H1 (cell line): ENCODE results near the gene IL17A. TPM values are rescaled to one million over a fixed set of nuclear protein-coding genes. Genes with fewer than 3 reads are reported as not detected.

Experiments
- BRCA1 ChIP-seq: IDR thresholded peaks from 2 replicates; pipeline ENCODE4 v1.6.1; 2012; ENCODE audit warnings: low read depth, low read length, improper control_type of control experiment
- CEBPB ChIP-seq: IDR thresholded peaks from 2 replicates; pipeline ENCODE4 v1.6.1; 2012; ENCODE audit warnings: low read depth, low read length
- JUN ChIP-seq: IDR thresholded peaks from 2 replicates; pipeline ENCODE4 v1.6.1; 2011; ENCODE audit warnings: low read depth, mild to moderate bottlenecking, improper control_type of control experiment, low read length
- POLR2A ChIP-seq, 2 experiments: IDR thresholded peaks; 1 replicate in 1 of 2; 2 replicates in 1 of 2; pipeline ENCODE4 v1.6.1; 2011; ENCODE audit warnings: low read depth in 2 of 2, low read length in 2 of 2, mild to moderate bottlenecking in 2 of 2; ENCODE audit errors: control extremely low read depth in 1 of 2
- RXRA ChIP-seq: IDR thresholded peaks from 2 replicates; pipeline ENCODE4 v1.6.1; 2011; ENCODE audit warnings: low read depth, mild to moderate bottlenecking, low read length, moderate library complexity; ENCODE audit not compliant: insufficient read depth
- ZNF274 ChIP-seq: IDR thresholded peaks from 2 replicates; pipeline ENCODE4 v1.7.0; 2012; ENCODE audit warnings: low read length, borderline replicate concordance; ENCODE audit errors: extremely low read depth
- polyA plus RNA-seq, 7 experiments: library from polyadenylated mRNA; depleted of rRNA in 3 of 7; stranded (reverse) in 5 of 7; unstranded in 2 of 7; fragments of >200 nt in 5 of 7; fragments of 200-250 nt in 2 of 7; gene quantifications; 1 replicate in 5 of 7; 2 replicates in 1 of 7; 4 replicates in 1 of 7; pipeline versions ENCODE4 v1.2.1 to v1.2.3, GENCODE V29; 2011 to 2013; ENCODE audit warnings: missing spikeins in 2 of 7, mixed read lengths in 2 of 7
- total RNA-seq: library from RNA; stranded (reverse); fragmentation: NEBNext Ultra II Directional; extraction: Animal tissue kit (Norgen Biotek cat#: 25700); gene quantifications from 2 replicates; pipeline ENCODE4 v1.2.1, GENCODE V29; 2021

The IL17A gene
- total and polyA plus RNA-seq, 2 of the 8 experiments (the other 6 are each of a cell fraction or from before 2014, with no cell fraction given): not detected

GRCh38 chr6:52217761-52218160 is 31.6 kb downstream of the IL17A start (continued):
- no peak for TF ChIP-seq JUN
- TF ChIP-seq POLR2A (IDR thresholded peaks at IDR 0.05; ENCODE audit: control extremely low read depth in 1 of 2, low read depth in 2 of 2, low read length in 2 of 2): no peak
- TF ChIP-seq BRCA1: no peak
- no peak for TF ChIP-seq RXRA
- no peak for TF ChIP-seq CEBPB
- no peak for TF ChIP-seq ZNF274
